Left cardiac atrium (tissue), 4 donors: ENCODE results near the gene TAS2R10. TPM values are rescaled to one million over a fixed set of nuclear protein-coding genes. Genes with fewer than 3 reads are reported as not detected.

Source experiments
- ATAC-seq, 2 donors: fragments of 200-7000 bp; cut with Tn5 transposase; one replicate each; pipeline ENCODE4 v1.9.1; 2020; ENCODE audit warnings: mild to moderate bottlenecking in 2 of 2, moderate library complexity in 2 of 2
- DNase-seq: peaks from one replicate; pipeline ENCODE4 v3.0.0-alpha.2; 2020
- intact Hi-C, 2 donors: fragments of 100-400 bp; cut with DNase I; formaldehyde crosslinking; loops; one replicate each; pipeline versions ENCODE4 v1.14.1 to v1.15.1; 2022 to 2023
- long read RNA-seq: library from polyadenylated mRNA; unstranded; transcript quantifications from one replicate; pipeline ENCODE4 v2.0.0, GENCODE V29; 2021
- total RNA-seq, 2 donors: library from RNA; stranded (reverse); fragmentation: NEBNext Ultra II Directional; extraction: Animal tissue kit (Norgen Biotek cat#: 25700); gene quantifications; one replicate each; pipeline ENCODE4 v1.2.1, GENCODE V29; 2021
- donor health status: DM: no; HTN: yes; CAD: no.
- donor health status: DM: no; HTN: yes; CAD: no; lungs with severe emphysema.
- donor health status: DM: yes; HTN: yes; CAD: no.
- donor health status: Dilated cardiomyopathy.

The TAS2R10 gene, protein sequence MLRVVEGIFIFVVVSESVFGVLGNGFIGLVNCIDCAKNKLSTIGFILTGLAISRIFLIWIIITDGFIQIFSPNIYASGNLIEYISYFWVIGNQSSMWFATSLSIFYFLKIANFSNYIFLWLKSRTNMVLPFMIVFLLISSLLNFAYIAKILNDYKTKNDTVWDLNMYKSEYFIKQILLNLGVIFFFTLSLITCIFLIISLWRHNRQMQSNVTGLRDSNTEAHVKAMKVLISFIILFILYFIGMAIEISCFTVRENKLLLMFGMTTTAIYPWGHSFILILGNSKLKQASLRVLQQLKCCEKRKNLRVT
- under 1 TPM in 1 of 2 donors, not detected in 1; 0.55 TPM for total RNA-seq
- long read RNA-seq: 0 reads

DNA sequence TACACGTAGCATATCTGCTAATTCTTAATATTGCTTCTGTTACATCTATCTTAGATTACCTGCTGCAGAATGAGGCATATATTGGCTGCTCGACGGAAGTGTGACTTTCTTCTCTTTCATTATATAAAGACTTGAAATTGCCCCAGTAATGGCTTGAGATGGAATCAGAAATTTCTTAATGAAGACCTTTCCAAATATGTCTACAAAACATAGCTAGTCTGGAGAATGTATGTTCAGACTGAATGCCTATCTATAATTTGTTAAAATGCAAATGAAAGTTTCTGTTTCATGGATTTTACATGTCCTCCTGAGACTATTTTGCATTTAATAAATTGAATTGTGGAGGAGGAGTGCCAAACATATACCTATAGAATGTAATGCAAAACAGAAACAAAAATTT, at the start of gene TAS2R10:
Gene TAS2R10, minus strand, starts transcription at position 101 of the 400 bp plus-strand sequence. Its CDS starts 89 bp downstream, at position 12.
- intact Hi-C loops: no loop called here
- DNase-seq (no peak), ATAC-seq (no peak)

DNA sequence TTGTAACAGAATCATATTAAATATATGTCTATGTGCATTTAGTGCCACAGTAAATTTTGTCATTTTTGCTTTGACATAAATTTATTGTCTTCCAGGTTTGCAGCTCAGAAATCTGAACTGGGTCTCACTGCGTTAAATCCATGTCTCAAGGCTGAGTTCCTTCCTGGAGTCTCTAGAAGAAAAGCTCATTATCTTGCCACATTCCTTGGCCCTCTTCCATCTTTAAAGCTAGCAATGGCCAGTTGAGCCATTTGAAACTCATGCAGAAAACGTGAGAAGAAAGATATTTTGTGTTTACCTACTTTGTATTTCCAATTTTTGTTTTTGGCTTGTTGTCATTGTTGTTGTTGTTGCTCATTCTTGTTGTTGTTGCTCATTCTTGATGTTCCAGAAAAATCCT, 47.2 kb upstream of the TAS2R10 start:
- ATAC-seq (no peak), DNase-seq (no peak)
- intact Hi-C loops: no loop called here

GRCh38 chr12:10867381-10867780, 41.2 kb upstream of the TAS2R10 start:
- no peak for DNase-seq
- intact Hi-C loops: no loop called here
- no peak for ATAC-seq

- ATAC-seq: no peak
- no peak for DNase-seq
- intact Hi-C loops: no loop called here
Measured at GRCh38 chr12:10863512-10864218, 37.5 kb upstream of the TAS2R10 start.

DNA sequence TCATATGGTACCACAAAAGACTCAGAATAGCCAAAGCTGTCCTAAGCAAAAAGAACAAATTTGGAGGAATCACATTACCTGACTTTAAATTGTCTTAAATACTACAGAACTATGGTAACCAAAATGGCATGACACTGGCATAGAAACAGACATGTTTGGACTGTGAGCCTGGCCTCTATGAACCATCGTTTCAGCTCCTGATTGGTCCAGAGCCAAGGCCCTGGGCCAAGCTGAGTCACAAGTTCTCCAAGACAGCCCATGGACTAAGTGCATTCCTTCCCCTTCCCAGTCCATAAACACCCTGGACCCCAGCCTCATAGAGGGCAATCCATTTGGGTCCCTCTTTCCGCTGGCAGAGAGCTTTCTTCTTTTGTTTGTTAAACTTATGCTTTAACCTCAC, 35.2 kb upstream of the TAS2R10 start:
- ATAC-seq: no peak
- no peak for DNase-seq
- intact Hi-C loops: no loop called here

DNA sequence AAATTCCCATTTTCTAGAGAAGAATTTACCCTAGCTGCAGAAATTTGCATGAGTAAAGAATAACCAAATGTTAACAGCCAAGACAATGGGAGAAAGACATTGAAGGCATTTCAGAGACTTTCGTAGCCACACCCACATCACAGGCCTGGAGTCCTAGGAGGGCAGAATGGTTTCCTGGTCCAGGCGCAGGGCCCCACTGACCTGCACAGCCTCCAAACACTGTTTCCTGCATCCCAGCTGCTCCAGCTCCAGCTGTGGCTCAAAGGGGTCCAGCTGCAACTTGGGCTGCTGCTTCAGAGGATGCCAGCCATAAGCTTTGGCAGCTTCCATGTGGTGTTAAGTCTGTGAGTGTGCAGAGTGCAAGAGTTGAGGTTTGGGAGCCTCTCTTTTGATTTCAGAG, 29.6 kb upstream of the TAS2R10 start:
- intact Hi-C loops: no loop called here
- no peak for ATAC-seq
- DNase-seq: no peak

DNA sequence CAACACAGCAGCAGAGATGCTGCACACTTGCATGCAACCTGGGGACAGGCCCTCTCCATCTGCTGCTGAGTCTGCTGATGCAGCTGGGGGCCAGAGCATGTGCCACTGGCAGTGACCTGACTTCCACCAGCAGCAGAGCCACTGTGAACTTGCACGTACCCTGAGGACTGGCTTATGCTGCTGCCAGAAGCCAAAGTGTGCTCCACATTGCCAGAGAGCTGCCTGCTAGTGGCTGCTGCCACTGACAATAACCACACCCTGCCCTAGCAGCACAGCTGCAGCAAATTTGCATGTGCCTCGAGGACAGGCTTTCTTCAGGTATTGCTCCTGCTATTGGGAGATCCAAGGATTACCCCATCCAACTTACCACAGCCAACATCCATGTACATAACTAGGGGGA, 27.6 kb upstream of the TAS2R10 start:
- intact Hi-C loops: no loop called here
- ATAC-seq (no peak), DNase-seq (no peak)

GRCh38 chr12:10851243-10851858, 25.2 kb upstream of the TAS2R10 start:
- no peak for DNase-seq
- intact Hi-C loops: no loop called here
- ATAC-seq: no peak

DNA sequence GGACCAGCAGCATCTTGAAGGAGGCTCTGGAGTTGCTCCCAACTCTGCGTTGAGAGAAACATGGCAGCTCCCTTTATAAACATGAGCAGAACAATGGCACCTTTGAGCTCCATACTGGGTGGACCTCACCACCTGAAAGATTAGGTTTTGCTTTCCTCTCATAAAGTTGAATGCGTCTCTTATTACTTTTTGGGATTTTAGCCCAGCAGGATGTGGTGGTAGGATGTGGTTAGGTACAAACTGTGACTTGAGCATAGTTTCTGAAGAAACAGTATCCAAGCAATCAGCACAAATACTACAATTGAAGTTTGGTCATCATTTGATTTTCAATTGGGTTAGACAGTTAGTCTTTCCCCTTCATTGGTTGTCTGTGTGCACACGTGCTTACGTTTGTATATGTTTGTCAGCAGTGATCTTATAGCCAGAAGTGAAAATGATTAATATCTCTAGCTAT, 23.3 kb upstream of the TAS2R10 start, which contains the start of gene PRR4:
Gene PRR4, minus strand, starts transcription at position 51 of the 454 bp plus-strand sequence. Its CDS starts 38 bp downstream, at position 13.
- no peak for ATAC-seq
- no peak for DNase-seq
- intact Hi-C loops: no loop called here

- intact Hi-C loops: no loop called here
- ATAC-seq: no peak
- DNase-seq: no peak
Measured at GRCh38 chr12:10847744-10848143, 21.6 kb upstream of the TAS2R10 start.

DNA sequence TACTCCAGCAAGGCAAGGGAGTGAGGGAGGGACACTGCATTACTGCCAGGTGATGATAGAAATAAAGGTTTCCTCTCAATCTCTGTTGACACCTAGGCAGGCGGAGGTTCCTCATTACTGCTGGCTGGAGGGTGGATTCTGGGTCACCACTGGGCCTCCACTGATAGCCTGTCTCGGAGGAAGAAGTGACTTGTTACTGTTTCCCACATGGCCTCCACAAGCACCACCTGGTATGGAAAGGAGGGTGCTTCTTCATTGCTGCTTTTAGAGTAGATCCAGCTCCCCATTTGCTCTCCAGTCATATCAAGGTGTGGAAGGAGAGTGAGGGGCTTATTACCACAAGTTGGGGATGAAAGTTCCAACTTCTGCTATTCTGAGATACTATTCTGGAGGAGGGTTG, 16.7 kb upstream of the TAS2R10 start:
- DNase-seq (no peak), ATAC-seq (no peak)

GRCh38 chr12:10838461-10838860, 12.3 kb upstream of the TAS2R10 start:
- intact Hi-C loops: no loop called here
- no peak for ATAC-seq
- DNase-seq: no peak

More for the DNA sequence above, 16.7 kb upstream of the TAS2R10 start:
- intact Hi-C loops: no loop called here

GRCh38 chr12:10829994-10830393, 3.8 kb upstream of the TAS2R10 start:
- ATAC-seq: no peak
- intact Hi-C loops: no loop called here
- DNase-seq: no peak

GRCh38 chr12:10824957-10825356, 1.2 kb downstream of the TAS2R10 start:
- ATAC-seq: no peak

DNA sequence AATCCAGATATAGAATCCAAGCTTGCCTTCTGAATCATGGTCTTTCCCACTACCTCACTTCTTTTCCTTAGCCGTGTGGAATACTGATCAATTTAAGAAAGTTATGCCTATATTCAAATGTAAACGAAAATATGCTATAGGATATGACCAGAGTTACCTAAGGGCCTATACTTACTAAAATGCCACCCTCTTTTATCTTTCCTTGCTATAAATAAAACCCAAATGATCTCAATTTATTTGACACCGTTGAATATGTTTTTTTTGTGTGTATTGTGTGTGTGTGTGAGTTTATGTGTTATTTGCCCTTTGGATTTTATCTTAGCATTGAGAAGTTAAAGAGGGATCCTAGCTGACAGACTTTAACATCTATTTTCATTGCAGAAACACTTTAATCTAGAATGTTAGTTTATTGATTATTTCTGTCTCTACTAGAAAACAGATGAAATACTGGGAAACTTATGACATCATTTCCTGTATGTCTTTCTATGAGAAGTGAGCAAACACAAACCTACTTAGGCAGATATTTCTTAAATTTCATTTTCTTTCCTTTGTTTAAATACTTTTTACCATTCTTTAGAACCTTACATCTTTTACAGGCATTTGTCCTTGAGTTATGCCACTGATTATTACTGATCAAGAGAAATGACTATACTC, 14.1 kb downstream of the TAS2R10 start:
- ATAC-seq: no peak
- no peak for DNase-seq
- intact Hi-C loops: no loop called here

More at GRCh38 chr12:10824957-10825356, 1.2 kb downstream of the TAS2R10 start:
- intact Hi-C loops: no loop called here
- DNase-seq: no peak

GRCh38 chr12:10810068-10810467, 16.1 kb downstream of the TAS2R10 start, which contains the start of gene TAS2R9:
Gene TAS2R9 (minus strand): TSS chr12:10810168. CDS start chr12:10810075, 93 bp downstream.
- ATAC-seq: no peak
- intact Hi-C loops: no loop called here
- no peak for DNase-seq

DNA sequence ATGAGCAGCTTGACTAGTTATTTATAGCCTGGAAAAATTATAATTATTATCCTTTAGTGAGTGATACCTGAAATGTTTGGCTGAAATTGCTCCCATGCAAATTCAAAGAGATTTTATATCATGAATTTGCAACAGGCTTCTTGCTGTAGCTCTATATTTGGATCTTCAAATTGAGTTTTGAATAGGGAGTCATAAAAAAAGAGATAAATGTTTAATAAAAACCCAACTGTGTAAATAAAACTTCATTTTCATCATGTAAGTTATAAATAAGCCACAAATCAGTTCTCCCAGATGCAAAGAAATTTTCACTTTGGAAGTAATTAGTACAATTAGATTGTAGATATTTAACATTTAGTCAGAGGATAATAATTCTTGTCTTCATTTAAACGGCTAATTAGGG, 19.0 kb downstream of the TAS2R10 start, which contains the start of gene TAS2R8:
Gene TAS2R8, minus strand, starts transcription at position 101 of the 400 bp plus-strand sequence. CDS start 306 bp downstream, outside the sequence.
- no peak for DNase-seq
- no peak for ATAC-seq
- intact Hi-C loops: no loop called here

GRCh38 chr12:10802587-10802986, 23.6 kb downstream of the TAS2R10 start, which contains the start of gene TAS2R7:
Gene TAS2R7 (minus strand): TSS chr12:10802627. CDS start chr12:10802570, 57 bp downstream.
- no peak for DNase-seq
- intact Hi-C loops: no loop called here
- ATAC-seq: no peak

GRCh38 chr12:10801741-10802140, 24.4 kb downstream of the TAS2R10 start:
- intact Hi-C loops: no loop called here
- no peak for DNase-seq

More at GRCh38 chr12:10801741-10802140, 24.4 kb downstream of the TAS2R10 start:
- no peak for ATAC-seq
